ENCODE data around the gene SYNGAP1. TPM values are rescaled to one million over a fixed set of nuclear protein-coding genes. Genes with fewer than 3 reads are reported as not detected.

The SYNGAP1 gene
- total RNA-seq, 2 donors from 2014 or later, result 6.1 to 24.8 TPM

DNA sequence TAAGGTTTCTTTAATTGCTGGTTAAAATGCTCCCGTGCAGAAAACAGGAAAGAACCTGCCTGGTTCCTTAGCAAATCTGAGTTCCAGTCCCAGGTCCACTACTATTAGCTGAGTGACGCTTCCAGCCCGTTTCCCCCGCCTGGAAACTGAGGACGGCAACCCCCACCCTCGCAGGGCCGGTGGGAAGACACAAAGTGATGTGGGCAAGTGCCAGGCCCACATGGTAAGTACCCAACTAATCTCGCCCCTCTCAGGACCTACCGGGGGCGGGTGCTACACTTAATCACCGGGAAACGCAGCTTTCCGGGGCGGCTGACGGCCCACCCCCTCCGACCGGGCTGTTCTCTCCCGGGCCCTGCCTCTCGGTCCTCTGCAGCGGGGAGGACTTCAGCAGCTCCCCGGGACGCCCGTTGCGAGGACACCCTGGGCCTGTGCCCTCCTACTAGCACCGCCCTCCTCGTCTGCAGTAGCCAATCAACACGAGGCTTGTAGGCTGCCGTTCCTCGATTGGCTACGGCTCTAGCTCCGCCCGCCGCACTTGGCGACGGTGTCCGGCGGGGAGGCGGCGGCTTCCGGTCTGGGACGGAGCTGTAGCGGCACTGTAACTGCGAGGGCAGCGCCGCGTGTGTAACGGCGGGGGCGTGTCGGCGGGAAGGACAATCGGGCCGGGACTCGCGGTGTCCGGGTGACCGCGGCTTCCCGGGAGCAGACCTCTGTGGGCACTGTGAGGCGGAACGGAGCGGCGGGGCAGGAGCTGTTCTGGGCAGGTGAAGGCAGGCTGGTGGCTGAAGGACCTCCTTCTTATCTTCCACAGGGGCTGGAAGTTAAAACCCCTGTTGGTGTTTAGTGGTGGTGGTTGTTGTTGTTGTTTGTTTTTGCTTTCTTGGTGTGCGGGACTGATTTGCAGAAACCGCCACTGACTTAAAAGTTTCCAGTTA, 34.4 kb downstream of the SYNGAP1 start, which contains the start of gene ZBTB9:
ZBTB9 (plus strand) TSS at position 568 of the 938 bp plus-strand sequence. CDS start 525 bp downstream, outside the sequence.
- Histone ChIP-seq H3K4me3 (peak within 1 kb of the TSS; percentile 47 to 84), H3K9me3 (no peaks in the 10 kb centered on the region), H3K27me3 (replicated peaks; ENCODE audit: insufficient read depth) (no peaks in the 10 kb centered on the region), H3K27ac (peak within 1 kb of the TSS; percentile 60 to 77), H3K4me1 (replicated peaks) (no peaks in the 10 kb centered on the region), H3K36me3 (no peaks in the 10 kb centered on the region)
- TF ChIP-seq, protein P1, sequence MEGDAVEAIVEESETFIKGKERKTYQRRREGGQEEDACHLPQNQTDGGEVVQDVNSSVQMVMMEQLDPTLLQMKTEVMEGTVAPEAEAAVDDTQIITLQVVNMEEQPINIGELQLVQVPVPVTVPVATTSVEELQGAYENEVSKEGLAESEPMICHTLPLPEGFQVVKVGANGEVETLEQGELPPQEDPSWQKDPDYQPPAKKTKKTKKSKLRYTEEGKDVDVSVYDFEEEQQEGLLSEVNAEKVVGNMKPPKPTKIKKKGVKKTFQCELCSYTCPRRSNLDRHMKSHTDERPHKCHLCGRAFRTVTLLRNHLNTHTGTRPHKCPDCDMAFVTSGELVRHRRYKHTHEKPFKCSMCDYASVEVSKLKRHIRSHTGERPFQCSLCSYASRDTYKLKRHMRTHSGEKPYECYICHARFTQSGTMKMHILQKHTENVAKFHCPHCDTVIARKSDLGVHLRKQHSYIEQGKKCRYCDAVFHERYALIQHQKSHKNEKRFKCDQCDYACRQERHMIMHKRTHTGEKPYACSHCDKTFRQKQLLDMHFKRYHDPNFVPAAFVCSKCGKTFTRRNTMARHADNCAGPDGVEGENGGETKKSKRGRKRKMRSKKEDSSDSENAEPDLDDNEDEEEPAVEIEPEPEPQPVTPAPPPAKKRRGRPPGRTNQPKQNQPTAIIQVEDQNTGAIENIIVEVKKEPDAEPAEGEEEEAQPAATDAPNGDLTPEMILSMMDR (IDR thresholded peaks at IDR 0.05), result peak in 2 of 4 experiments; percentile 13 to 33
- TF ChIP-seq POLR2A (IDR thresholded peaks at IDR 0.05) (peak; percentile 85), POLR2AphosphoS5 (IDR thresholded peaks at IDR 0.05) (peak; percentile 99)
- DNase-seq (ENCODE audit: low spot score), result peak; percentile 97
- intact Hi-C loops (cut with DNase I), result loop anchor here (2.0 to 10.0 kb wide), 3 partner anchors 27 to 331 kb away; partner anchors contain the start of genes KIFC1 and LEMD2
- under 1% methylated on average over 63 of the region's 65 CpGs for WGBS

DNA sequence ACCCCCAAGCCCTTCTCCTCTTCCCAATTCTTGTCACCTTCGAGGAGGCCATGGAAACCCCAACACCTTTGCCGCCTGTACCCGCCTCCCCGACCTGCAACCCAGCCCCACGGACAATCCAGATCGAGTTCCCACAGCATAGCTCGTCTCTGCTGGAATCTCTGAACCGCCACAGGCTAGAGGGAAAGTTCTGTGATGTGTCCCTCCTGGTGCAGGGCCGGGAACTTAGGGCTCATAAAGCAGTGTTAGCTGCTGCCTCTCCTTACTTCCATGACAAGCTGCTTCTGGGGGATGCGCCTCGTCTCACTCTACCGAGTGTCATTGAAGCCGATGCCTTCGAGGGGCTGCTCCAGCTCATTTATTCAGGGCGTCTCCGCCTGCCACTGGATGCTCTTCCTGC, 35.2 kb downstream of the SYNGAP1 start:
- H3K27ac ChIP-seq, result no peak overlapping the region
- no peak for DNase-seq (ENCODE audit: low spot score)
- no peaks in the 10 kb centered on the region for H3K4me1 ChIP-seq (replicated peaks)

DNA sequence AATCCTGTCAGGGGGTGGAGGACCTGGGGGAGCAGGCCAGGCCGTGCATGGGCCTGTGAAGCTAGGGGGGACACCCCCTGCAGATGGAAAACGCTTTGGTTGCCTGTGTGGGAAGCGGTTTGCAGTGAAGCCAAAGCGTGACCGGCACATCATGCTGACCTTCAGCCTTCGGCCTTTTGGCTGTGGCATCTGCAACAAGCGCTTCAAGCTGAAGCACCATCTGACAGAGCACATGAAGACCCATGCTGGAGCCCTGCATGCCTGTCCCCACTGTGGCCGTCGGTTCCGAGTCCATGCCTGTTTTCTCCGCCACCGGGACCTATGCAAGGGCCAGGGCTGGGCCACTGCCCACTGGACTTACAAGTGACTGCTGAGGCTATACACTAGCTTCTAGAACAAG, 36.3 kb downstream of the SYNGAP1 start:
- Histone ChIP-seq H3K4me3 (no peak overlapping the region), H3K27me3 (replicated peaks; ENCODE audit: insufficient read depth) (no peaks in the 10 kb centered on the region), H3K36me3 (no peaks in the 10 kb centered on the region), H3K27ac (no peak overlapping the region), H3K4me1 (replicated peaks) (no peaks in the 10 kb centered on the region), H3K9me3 (no peaks in the 10 kb centered on the region)
- 96% methylated on average over 12 of the region's 12 CpGs for WGBS
- intact Hi-C loops (cut with DNase I), result loop anchor here (10.0 kb wide), 1 partner anchor 329 kb away; the partner anchor contains the start of gene LEMD2
- no peak for DNase-seq (ENCODE audit: low spot score)
- no peak for TF ChIP-seq POLR2AphosphoS5 (IDR thresholded peaks at IDR 0.05)

More for the DNA sequence above, 35.2 kb downstream of the SYNGAP1 start:
- Histone ChIP-seq H3K9me3 (no peaks in the 10 kb centered on the region), H3K36me3 (no peaks in the 10 kb centered on the region), H3K4me3 (peak overlapping the region; percentile 47 to 84), H3K27me3 (replicated peaks; ENCODE audit: insufficient read depth) (no peaks in the 10 kb centered on the region)
- TF ChIP-seq, protein P1 (IDR thresholded peaks at IDR 0.05), result no peak
- TF ChIP-seq POLR2A (IDR thresholded peaks at IDR 0.05), result no peak
- TF ChIP-seq POLR2AphosphoS5 (IDR thresholded peaks at IDR 0.05), result no peak
- WGBS, result 35% methylated on average over 16 of the region's 16 CpGs
- intact Hi-C loops (cut with DNase I), result loop anchor here (2.0 to 10.0 kb wide), 3 partner anchors 28 to 330 kb away; partner anchors contain the start of genes KIFC1 and LEMD2

DNA sequence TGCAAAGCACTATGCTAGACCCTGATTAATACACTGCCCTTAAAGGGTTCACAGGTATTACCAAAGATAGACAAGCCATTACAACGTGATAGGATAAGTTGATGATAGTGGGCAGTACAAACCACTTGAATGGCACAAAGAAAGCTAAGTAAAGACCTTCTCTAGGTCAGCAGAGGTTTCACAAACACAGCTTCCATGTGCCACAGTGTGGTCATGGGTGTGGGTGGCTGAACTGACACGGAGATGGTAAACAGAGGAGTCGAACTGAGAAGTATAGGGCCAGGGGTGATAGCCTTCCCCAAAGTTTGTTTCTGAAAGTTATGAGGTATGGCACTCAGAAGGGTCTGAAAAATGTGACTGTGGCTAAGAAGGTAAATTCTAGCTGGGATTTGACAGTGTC, 38.8 kb downstream of the SYNGAP1 start:
- Histone ChIP-seq H3K27ac (no peak overlapping the region), H3K4me1 (replicated peaks) (no peaks in the 10 kb centered on the region), H3K36me3 (no peaks in the 10 kb centered on the region), H3K9me3 (no peaks in the 10 kb centered on the region), H3K4me3 (no peak overlapping the region), H3K27me3 (replicated peaks; ENCODE audit: insufficient read depth) (no peaks in the 10 kb centered on the region)
- intact Hi-C loops (cut with DNase I), result loop anchor here (10.0 kb wide), 1 partner anchor 326 kb away; the partner anchor contains the start of gene LEMD2
- TF ChIP-seq, protein P1 (IDR thresholded peaks at IDR 0.05), result no peak
- TF ChIP-seq POLR2A (IDR thresholded peaks at IDR 0.05) (no peak), POLR2AphosphoS5 (IDR thresholded peaks at IDR 0.05) (no peak)
- WGBS, result 70% methylated on average over 3 of the region's 3 CpGs
- DNase-seq (ENCODE audit: low spot score), result no peak

DNA sequence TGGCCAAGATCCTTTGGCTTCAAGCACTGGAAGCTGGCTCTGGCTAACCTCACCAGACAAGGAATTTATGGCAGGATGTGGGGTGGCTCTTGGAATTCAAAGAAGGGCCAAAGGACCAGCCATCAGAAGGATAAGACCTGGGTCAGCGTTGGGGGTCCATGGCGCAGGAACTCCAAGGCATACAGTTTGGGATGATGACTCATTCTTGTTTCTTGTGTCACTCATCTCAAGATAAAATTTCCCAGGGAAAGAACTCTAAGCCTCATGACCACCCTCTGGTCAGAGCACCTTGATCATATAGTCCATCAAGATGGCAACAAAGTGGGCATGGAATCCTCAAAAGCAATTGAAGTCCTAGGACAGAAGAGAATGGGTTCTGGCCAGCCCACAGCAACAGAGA, 39.4 kb downstream of the SYNGAP1 start:
- H3K36me3 ChIP-seq, result no peaks in the 10 kb centered on the region
- intact Hi-C loops (cut with DNase I), result loop anchor here (10.0 kb wide), 1 partner anchor 326 kb away; the partner anchor contains the start of gene LEMD2
- H3K4me3 ChIP-seq, result no peak overlapping the region
- no peak for DNase-seq (ENCODE audit: low spot score)
- H3K4me1 ChIP-seq (replicated peaks), result no peaks in the 10 kb centered on the region
- TF ChIP-seq POLR2A (IDR thresholded peaks at IDR 0.05) (no peak), POLR2AphosphoS5 (IDR thresholded peaks at IDR 0.05) (no peak)
- TF ChIP-seq, protein P1 (IDR thresholded peaks at IDR 0.05), result no peak
- H3K27me3 ChIP-seq (replicated peaks; ENCODE audit: insufficient read depth), result no peaks in the 10 kb centered on the region
- H3K27ac ChIP-seq, result no peak overlapping the region
- H3K9me3 ChIP-seq, result no peaks in the 10 kb centered on the region
- 100% methylated on average over 2 of the region's 2 CpGs for WGBS

Data from prostate gland (tissue), 2 donors.